ENCODE data around the gene TJP3.

TJP3 gene

DNA sequence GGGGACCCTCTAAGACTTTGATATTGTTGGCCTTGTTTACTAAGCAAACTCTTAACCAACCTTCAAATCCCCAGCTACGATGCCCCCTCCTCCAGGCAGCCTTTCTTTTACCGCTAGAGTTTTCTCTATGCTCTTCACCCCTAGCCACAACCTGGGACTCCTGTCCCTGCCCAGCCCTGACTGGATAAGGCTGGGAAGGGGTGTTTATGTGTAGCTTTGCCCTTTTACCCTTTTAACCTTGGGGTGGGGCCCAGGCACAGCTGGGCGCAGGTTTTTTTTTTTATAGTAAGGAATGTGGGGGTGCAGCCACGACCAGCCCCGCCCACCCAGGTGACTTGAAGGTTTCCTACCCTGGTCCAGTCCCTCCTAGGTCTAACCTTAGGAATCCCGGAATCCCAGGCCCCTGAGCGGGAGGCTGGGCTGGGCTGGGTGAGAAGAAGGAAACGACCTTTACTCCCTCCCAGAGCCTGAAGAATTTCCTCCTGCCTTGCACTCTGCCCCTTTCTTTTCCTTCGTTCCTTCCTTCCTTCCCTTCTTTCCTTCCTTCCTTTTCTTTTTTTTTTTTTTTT, 12.2 kb downstream of the TJP3 start:
- no peak for DNase-seq

DNA sequence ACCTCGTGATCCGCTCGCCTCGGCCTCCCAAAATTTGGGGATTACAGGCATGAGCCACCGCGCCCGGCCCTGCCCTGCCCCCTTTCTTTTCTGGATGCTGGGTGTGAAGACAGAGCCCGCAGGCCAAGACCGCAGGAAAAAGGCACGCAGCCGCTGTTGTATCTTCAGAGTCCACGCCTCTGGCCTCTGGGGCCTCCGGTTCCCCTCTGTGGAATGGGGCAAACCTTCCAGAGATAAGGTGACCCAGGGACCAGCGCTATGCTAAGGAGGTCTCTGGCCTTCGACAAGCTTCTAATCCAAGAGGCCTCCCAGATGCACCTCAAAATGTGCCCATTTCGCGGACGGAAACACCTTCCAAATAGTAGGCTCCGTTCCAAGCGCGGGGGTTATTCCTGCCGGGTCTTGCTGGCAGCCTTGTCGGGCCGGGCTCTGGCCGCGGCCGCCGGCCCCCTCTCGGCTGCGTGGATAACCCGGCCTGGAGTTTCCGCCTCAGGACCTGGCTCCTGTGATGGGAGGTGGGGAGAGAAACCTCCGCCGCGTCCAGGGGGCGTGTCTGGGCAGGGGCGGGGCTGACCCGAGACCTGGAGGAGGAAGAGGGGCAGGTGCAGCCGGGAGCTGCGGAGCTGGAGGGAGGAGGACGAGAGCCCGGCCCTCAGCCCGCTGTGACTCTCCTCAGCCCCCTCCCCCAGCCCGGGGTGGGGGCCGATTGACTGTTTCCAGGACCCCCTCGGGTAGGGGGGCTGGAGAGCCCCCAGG, 13.1 kb downstream of the TJP3 start:
- DNase-seq: peak; percentile 92

DNA sequence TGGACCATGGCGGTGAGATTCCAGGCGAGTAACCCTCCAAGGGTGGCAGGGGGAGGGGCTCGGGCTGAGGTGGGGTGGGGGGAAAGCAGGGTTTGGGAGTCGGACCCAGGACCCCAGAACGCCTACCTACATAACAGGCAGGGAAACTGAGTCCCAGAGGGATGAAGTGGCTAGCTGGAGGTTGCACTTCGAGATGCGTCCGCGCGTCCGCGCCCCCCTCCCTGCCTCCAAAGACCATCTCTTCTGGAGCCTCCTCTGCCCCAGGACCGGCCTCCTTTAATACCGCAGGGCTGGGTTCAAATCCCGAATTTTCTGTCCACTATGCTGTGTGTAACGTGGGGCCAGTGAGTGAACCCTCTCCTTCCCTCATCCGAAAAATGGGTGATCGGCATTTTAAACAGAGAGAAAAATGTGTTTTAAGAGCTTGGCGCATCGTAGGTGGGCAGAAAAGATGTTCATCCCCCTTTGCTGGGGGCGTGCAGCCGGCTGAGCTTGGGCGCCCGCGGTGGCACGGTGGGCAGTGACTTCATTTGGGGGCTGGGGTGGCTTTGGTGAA, 13.8 kb downstream of the TJP3 start:
- no peak for DNase-seq

DNA sequence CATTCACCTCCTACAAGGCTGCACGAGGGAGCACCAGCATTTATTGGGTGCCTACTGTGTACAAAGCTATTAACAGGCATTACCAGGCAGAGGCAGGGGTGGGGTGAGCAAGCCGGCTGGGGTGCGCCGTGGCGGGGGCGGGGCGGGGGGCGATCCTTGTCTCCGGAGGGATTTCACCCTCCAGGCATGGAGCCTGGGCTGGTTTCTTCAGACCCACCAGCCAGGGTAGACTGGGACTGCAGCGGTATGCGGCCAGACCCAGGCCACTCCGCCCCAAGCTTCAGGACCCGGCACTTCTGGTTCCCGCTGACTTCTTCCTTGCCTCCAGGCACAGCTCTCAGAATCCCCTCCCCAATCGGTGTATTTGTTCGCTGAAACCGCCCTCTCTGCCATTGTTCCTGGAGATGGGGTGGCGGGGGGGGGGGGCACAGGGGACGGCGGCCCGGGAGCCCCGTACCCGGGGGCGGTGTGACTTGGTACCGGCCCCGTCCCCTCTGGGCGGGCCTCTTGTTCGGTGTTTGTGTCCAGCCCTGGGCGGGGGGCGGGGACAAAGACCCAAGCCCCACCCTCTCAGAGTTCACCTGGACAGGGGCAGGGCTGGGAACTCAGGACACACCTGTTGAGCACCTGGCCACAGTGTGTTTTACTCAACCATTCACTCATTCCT, 14.4 kb downstream of the TJP3 start:
- DNase-seq: no peak

DNA sequence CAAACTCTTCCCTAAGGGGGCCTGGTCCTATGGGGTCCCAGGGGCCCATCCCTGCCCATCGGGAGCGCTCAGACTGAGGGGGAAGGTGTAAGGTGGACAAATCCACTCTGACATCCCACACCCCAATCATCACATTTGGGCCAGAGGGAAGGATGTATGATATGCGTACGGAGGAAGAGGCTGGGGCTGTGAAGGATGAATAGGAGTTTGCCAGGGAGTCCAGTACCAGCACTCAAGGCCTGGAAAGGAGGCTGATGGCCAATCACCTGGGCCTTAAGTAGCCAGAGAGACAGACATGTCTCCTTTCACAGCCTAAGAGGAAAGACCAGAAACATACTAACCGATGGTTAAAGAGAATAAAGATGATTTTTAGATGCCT, 14.9 kb downstream of the TJP3 start:
- DNase-seq: no peak

DNA sequence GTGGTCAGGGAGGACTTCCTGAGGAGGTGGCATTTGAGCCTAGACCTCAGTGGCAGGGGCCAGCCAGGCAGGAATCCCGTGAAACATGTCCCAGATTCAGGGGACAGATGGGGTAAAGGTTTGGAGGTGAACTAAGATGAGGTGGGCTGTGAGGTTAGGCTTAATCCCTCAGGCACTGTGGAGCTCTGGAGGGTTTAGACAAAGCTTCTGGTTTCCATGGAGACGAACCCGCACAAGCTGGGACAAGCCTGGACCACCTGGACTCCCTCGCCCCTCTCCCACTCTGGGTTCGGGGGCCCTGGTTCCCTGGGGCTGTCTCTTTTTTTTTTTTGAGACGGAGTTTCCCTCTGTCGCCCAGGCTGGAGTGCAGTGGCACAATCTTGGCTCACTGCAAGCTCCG, 15.7 kb downstream of the TJP3 start:
- no peak for DNase-seq

DNA sequence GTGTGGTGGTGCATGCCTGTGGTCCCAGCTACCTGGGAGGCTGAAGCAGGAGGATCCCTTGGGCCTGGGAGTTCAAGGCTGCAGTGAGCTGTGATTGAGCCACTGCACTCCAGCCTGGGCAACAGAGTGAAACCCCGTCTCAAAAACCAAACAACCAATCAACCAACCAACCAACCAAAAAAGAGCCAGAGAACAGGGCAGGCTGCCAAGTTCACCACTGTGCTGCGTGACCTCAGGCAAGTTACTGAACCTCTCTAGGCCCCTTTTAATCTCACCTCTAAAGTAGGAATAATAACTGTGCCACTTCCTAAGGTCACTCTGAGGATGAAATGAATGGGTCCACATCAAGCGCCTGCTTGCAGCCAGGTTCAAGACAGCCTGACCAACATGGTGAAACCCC, 16.9 kb downstream of the TJP3 start:
- no peak for DNase-seq

DNA sequence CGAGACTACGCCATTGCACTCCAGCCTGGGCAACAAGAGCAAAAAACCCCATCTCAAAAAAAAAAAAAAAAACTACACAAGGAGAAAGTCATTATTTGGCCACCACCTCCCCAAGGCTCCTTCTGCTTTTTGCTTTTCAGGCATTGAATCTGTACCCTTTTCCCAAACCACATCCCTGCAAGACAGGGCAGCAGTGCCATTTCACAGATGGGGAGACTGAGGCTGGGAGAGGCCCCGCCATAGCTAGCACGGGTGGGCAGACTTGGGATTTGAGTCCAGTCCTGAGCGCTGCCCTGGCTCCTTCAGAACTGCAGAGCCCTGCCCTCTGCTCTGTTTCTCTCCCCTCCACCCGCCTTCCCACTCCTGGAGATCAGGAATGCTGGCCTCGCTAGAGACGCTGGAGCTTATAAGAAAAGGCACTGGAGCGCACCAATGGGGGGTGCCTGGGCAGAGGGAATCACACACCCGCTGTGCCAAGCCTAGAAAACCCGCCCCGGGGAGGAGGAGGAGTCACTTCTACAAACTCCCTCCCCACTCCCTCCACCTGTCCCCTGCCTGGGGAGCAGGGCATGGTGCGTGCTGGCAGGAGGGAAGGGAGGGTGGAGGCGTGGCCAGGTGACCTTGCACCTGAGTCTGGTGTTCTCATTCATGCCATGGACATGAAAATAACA, 17.6 kb downstream of the TJP3 start:
- DNase-seq: no peak

DNA sequence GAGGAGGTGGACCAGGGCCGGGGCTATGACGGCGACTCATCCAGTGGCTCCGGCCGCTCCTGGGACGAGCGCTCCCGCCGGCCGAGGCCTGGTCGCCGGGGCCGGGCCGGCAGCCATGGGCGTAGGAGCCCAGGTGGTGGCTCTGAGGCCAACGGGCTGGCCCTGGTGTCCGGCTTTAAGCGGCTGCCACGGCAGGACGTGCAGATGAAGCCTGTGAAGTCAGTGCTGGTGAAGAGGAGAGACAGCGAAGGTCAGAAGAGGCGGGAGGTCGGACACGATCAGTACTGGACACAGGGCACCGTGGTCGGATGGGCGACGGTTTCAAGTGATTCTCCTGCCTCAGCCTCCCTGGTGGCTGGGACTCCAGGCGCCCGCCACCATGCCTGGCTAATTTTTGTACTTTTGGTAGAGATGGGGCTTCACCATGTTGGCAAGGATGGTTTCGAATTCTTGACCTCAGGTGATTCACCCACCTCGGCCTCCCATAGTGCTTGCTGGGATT, 22.3 kb downstream of the TJP3 start:
- no peak for DNase-seq

DNA sequence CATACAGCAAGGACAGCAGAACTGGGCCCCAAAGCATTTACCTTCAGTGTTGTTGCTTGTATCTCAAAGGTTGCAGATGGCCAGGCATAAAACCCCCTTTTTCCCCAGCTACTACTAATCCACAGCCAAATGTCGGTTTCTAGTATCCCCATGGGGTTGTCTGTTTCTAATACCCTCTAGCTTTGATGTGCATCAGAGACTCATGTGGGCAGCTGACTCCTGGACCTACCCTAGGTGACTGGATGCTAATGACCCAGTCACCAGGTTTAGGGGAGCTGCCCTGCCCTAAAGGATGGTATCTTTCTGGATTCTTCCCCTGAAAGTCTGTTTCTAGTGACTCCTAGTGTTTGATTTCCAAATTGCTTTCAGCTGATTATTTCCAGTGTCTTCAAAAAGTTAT, 23.9 kb downstream of the TJP3 start:
- no peak for DNase-seq

DNA sequence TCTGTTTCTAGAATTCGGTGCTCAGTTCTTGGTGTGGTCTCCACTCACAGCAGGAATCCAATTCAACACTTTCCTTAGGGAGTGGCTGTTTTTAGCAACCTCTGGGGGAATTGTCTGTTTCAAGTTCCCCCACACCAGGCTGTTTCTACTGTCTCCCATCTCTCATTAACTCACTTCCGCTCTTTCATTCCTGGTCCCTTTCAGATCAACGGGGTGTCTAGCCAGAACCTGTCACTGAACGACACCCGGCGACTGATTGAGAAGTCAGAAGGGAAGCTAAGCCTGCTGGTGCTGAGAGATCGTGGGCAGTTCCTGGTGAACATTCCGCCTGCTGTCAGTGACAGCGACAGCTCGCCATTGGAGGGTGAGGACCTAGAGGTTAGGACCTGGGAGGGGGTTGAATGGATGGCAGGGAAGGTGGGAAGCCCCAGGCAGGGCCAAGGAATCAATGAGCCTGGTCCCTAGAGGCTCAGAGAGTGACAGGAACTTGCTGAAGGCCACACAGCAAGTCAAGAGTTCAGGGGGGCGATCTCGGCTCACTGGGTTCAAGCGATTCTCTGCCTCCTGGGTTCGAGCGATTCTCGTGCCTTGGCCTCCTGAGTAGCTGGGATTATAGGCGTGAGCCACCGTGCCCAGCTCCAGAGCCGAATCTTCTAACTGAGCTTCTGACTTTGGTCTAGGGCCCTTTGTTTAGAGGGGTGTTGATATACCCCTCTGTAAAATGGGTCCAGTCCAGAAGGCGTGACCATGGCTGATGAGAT, 25.5 kb downstream of the TJP3 start:
- DNase-seq: no peak

DNA sequence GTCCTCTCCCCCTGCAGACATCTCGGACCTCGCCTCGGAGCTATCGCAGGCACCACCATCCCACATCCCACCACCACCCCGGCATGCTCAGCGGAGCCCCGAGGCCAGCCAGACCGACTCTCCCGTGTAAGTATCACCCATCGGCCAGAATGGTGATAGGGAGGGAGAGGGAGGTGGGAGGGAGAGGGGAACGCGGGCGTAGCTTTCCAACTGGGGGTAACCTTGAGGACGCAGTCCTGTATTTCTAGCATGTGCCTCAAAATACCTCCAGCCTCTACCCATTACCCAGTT, 26.1 kb downstream of the TJP3 start:
- no peak for DNase-seq

DNA sequence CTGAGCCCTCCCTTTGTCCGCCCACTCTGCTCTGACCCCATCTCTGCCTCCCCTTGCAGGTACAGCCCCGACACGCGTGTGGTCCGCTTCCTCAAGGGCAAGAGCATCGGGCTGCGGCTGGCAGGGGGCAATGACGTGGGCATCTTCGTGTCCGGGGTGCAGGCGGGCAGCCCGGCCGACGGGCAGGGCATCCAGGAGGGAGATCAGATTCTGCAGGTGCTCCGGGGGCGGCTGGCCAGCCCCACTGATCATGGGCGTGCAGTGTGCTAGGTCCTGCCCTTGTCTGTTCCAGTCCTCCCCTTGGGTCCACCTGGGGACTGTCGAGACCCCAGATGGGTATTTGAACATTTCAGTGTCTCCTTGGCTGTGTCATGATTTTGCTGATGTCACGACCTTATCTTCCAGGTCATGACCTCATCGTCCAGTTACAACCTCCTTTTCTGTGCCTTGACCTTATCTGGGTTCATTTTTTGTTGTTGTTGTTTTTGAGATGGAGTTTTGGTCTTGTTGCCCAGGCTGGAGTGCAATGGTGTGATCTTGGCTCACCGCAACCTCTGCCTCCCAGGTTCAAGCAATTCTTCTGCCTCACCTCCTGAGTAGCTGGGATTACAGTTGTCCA, 28.0 kb downstream of the TJP3 start:
- no peak for DNase-seq

DNA sequence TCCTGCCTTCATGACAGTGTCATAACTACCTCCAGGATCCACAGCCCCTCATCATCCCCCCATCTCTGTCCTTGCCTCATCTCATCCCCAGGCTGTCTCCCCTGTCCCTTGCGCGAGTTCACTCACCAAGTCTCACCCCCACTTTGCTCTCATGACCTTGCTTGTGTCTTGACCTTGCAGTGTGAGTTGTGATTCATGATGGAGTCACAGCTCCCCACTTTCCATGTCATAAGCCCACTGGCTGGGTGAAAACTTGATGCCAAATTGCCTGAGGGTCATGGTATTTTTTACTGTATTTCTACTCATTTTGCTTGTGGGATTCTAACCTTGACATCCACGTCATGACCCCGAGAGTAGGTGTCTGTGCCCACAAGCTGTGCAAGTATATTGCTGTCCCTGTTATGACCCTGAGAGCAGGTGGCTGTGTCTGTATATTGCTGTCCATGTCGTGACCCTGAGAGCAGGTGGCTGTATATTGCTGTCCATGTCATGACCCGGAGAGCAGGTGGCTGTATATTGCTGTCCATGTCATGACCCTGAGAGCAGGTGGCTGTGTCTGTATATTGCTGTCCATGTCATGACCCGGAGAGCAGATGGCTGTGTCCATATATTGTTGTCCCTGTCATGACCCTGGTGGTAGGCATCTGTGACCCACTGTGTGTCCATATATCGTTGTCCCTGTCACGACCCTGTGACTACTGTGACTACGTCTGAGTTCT, 29.5 kb downstream of the TJP3 start:
- DNase-seq: no peak

DNA sequence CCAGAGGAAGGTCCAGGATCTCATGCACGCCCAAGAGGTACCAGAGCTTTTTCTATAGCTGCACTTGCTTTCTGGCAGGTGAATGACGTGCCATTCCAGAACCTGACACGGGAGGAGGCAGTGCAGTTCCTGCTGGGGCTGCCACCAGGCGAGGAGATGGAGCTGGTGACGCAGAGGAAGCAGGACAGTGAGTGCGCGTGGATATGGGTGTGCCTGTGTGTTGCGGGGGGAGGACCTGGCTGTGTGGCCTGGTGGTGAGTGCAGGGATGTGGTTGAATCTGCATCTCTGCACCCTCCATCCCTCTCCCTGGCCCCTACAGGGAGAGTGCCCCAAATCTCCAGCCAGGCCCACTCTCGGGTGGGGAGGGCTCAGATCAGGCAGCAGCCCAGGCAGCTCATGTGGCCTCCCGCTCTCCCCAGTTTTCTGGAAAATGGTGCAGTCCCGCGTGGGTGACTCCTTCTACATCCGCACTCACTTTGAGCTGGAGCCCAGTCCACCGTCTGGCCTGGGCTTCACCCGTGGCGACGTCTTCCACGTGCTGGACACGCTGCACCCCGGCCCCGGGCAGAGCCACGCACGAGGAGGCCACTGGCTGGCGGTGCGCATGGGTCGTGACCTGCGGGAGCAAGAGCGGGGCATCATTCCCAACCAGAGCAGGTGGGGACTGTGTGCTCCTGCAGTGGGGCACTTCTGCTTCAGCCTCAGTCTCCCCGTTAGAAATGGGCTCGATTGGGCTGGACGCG, 30.5 kb downstream of the TJP3 start:
- DNase-seq: no peak

DNA sequence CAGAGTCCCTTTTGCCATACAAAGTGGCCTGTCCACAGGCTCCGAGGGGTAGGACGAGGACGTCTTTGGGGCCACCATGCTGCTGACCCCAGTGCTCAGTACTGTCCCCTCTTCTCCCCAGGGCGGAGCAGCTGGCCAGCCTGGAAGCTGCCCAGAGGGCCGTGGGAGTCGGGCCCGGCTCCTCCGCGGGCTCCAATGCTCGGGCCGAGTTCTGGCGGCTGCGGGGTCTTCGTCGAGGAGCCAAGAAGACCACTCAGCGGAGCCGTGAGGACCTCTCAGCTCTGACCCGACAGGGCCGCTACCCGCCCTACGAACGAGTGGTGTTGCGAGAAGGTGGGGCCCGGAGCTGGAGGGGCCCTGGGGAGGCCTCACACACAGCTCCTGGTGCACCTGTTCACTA, 32.2 kb downstream of the TJP3 start:
- no peak for DNase-seq

DNA sequence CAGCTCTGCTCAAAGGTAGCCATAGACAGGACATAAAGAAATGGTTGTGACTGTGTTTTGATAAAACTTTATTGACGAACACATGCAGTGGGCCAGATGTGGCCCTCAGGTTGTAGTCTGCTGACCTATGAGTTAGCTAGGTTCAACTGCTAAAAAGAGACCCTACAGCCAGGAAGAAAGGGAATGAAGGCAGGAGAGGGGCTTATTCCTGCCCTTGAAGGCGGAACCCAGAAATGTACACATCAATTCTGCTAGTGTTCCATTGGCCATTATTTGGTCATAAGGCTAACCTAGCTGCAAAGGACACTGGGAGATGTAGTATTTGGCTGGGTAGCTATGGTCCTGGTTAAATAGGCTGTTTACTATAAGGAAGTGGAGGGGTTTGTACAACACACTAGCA, 35.3 kb downstream of the TJP3 start:
- DNase-seq: no peak

DNA sequence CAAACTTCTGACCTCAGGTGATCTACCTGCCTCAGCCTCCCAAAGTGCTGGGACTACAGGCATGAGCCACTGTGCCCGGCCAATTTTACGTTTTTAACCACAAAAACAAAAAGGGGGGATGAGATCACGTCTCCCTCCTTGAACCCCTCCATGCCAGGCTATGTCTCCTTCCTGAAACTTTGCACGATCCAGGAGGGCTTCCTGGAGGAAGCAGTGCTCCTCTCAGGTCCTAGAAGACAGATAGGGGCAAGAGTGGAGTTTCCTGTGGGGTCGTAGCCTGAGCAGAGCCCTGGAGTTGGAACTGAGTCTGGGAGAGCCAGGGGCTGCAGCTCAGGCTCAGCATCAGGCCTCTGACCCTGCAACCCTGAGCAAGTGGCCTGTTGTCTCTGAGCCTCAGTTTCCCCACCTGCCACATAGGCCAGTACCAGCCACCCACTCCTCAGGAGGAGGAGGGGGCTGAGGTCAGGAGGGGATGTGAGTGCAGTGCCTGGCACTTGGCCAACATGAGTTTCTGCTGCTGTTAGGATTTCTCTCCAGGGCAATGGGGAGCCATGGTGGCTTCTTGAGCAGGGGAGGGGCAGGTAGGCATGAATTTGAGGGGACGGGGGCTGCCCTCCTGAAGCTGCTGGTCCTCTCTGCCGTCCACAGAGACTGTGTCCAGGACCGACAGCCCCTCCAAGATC, 37.3 kb downstream of the TJP3 start:
- DNase-seq: no peak

DNA sequence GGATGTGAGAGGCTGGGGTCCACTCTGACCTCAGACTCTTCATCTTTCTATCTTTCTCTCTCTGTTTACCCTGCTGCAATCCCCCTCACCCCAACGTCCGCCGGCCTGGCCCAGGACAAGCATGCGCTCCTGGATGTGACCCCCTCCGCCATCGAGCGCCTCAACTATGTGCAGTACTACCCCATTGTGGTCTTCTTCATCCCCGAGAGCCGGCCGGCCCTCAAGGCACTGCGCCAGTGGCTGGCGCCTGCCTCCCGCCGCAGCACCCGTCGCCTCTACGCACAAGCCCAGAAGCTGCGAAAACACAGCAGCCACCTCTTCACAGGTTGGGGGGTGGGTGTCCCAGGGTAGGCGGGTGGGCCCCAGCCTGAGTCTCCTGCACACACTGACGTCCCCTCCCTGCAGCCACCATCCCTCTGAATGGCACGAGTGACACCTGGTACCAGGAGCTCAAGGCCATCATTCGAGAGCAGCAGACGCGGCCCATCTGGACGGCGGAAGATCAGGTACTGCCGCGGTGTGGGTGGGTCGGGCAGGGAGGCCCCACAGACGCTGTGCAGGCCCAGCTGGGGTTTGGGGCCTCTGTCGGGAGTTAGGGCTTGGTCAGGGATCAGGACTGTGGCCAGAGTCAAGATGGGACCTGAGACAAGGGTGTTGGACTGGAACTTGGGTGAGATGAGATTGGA, 38.3 kb downstream of the TJP3 start:
- no peak for DNase-seq

DNA sequence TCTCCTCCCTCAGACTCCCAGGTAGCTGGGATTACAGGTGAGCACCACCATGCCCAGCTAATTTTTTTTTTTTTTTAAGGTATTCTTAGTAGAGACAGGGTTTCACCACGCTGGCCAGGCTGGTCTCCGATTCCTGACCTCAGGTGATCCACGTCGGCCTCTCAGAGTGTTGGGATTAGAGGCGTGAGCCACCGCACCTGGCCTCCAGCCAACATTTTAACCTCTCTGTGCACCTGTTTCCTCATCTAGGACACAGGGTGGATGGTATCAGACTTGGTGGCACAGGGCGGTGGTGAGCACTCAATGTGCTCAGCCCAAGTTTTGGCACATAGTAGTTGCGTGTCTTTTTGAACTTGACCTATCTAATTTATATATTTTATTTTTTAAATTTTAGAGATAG, 40.8 kb downstream of the TJP3 start:
- DNase-seq: no peak

All from activated effector memory CD4-positive, alpha-beta T cell treated with Interleukin-2 at 50 U/mL for 16 hours (primary cell).